Measurements from ENCODE around the gene OCIAD2.

DNA sequence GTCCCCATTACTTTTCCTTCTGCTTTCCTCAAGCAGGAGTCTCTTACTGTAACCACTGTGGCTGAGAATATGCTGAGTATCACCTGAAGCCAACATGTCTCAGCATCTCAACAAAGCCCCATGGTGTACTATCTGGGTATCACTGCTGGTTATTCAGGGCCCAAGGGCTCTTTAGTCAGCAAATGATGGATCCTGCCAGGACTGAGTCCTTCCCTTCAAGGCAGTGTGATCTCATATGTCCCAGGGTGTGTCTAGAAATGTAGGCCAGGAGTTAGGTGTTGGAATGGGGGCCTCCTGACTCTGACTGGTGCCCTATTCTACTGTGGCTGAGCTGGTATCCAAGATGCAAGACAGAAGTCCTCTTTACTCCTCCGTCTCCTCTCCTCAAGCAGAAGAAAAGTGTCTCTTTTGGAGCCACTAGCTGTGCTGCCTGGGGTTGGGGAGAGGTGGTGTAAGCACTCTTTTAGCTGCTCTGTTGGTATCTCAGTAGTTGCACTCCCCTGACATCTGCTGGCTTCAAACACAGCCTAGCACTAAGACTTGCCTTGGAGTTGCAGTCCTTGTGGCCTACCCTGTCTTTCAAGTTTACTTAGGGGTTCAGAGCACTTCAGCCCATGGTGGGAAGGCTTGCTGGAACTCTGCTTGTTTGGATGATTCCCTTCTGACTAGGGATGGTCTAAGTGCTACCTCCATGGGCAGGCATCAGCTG, 28.6 kb downstream of the OCIAD2 start:
- TF ChIP-seq, protein P1, sequence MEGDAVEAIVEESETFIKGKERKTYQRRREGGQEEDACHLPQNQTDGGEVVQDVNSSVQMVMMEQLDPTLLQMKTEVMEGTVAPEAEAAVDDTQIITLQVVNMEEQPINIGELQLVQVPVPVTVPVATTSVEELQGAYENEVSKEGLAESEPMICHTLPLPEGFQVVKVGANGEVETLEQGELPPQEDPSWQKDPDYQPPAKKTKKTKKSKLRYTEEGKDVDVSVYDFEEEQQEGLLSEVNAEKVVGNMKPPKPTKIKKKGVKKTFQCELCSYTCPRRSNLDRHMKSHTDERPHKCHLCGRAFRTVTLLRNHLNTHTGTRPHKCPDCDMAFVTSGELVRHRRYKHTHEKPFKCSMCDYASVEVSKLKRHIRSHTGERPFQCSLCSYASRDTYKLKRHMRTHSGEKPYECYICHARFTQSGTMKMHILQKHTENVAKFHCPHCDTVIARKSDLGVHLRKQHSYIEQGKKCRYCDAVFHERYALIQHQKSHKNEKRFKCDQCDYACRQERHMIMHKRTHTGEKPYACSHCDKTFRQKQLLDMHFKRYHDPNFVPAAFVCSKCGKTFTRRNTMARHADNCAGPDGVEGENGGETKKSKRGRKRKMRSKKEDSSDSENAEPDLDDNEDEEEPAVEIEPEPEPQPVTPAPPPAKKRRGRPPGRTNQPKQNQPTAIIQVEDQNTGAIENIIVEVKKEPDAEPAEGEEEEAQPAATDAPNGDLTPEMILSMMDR (IDR thresholded peaks at IDR 0.05 in 4 of 5, conservative IDR thresholded peaks at IDR 0.05 in 1 of 5) = no peak
- no peak for TF ChIP-seq POLR2A (IDR thresholded peaks at IDR 0.05)

All from gastrocnemius medialis (tissue), 4 donors.